Activated B cell treated with CpG ODN at 0.5 μM for 24 hours (primary cell): ENCODE data around the gene LSR. TPM values are rescaled to one million over a fixed set of nuclear protein-coding genes. Genes with fewer than 3 reads are reported as not detected.
A peak's percentile ranks its signal among the peaks of the same experiment; 100 is the strongest.

Source experiments
- ATAC-seq: fragments of 200-7000 bp; cut with Tn5 transposase; one replicate; pipeline ENCODE4 v1.10.0; 2021; ENCODE audit warnings: low read depth, mild to moderate bottlenecking, moderate library complexity
- CTCF ChIA-PET: fragments of 350-600 bp; sonication (Branson Sonifier 250); formaldehyde crosslinking; loops from one replicate; lab custom pipeline; 2021; ENCODE audit warnings: antibody characterized with exemption; lab: Charles Lee
- POLR2A ChIA-PET: fragments of 350-600 bp; sonication (Branson Sonifier 250); formaldehyde crosslinking; loops from one replicate; lab custom pipeline; 2021; ENCODE audit warnings: antibody characterized with exemption; lab: Charles Lee
- DNase-seq: peaks from one replicate; pipeline ENCODE4 v3.0.0; 2022
- H3K27ac Mint-ChIP-seq: one replicate; pipeline ENCODE4 v1.8.0; 2020; ENCODE audit warnings: mixed read lengths
- H3K27me3 Mint-ChIP-seq: one replicate; pipeline ENCODE4 v1.8.0; 2021; ENCODE audit warnings: mixed read lengths
- H3K36me3 Mint-ChIP-seq: one replicate; pipeline ENCODE4 v1.8.0; 2021; ENCODE audit warnings: low read depth, mixed read lengths
- H3K4me1 Mint-ChIP-seq: one replicate; pipeline ENCODE4 v1.8.0; 2021; ENCODE audit warnings: mixed read lengths
- H3K4me3 Mint-ChIP-seq: one replicate; pipeline ENCODE4 v1.8.0; 2020; ENCODE audit warnings: mild to moderate bottlenecking, mixed read lengths
- H3K9me3 Mint-ChIP-seq: one replicate; pipeline ENCODE4 v1.8.0; 2020; ENCODE audit warnings: mixed read lengths
- CTCF ChIP-seq: fragments of 200-600 bp; IDR thresholded peaks from one replicate; pipeline ENCODE4 v1.8.0; 2022; ENCODE audit warnings: antibody characterized with exemption, mild to moderate bottlenecking
- intact Hi-C: fragments of 100-400 bp; cut with micrococcal nuclease; formaldehyde crosslinking; loops from one replicate; pipeline ENCODE4 v1.15.1; 2024
- total RNA-seq: library from RNA; stranded (reverse); gene quantifications from 2 replicates; pipeline ENCODE4 v1.2.3, GENCODE V29; 2022

Gene LSR
- total RNA-seq, 1 donor from 2014 or later: 18.0 TPM

- Mint-ChIP-seq H3K4me3 (peak overlapping the region; percentile 12), H3K9me3 (no peaks in the 10 kb centered on the region), H3K4me1 (peaks cover 24% of the 10 kb centered on the region), H3K36me3 (no peaks in the 10 kb centered on the region), H3K27me3 (no peaks in the 10 kb centered on the region), H3K27ac (peak overlapping the region; percentile 48)
- peak; percentile 50 for DNase-seq
- TF ChIP-seq CTCF: no peak
- POLR2A ChIA-PET: interaction anchor here (0.7 to 3.8 kb wide), 14 partner anchors 10 to 141 kb away, joined by 3 to 44 read pairs (median 5); partner anchors contain the start of genes CD22, FFAR1, FXYD5 and USF2
- intact Hi-C loops: loop anchor here (2.0 to 5.0 kb wide), 2 partner anchors 15 to 36 kb away; no protein-coding TSS in a partner anchor
- CTCF ChIA-PET: interaction anchor here (0.9 to 1.3 kb wide), 2 partner anchors 26 to 35 kb away, joined by 3 to 4 read pairs; partner anchors contain the start of gene USF2
- ATAC-seq: peak; percentile 80
Measured at GRCh38 chr19:35295792-35296462, 47.1 kb downstream of the LSR start.

GRCh38 chr19:35296644-35297514, 48.1 kb downstream of the LSR start:
- no peak for TF ChIP-seq CTCF
- ATAC-seq: peak; percentile 30
- ChIA-PET POLR2A (interaction anchor here (0.7 to 3.8 kb wide), 5 partner anchors 23 to 61 kb away, joined by 3 to 44 read pairs (median 12); partner anchors contain the start of gene FFAR1), CTCF (no interaction called here)
- H3K4me3 Mint-ChIP-seq: no peak overlapping the region
- peaks cover 20% of the 10 kb centered on the region for H3K4me1 Mint-ChIP-seq
- H3K27me3 Mint-ChIP-seq: no peaks in the 10 kb centered on the region
- intact Hi-C loops: loop anchor here (5.0 kb wide), 1 partner anchor 35 kb away; no protein-coding TSS in a partner anchor
- no peaks in the 10 kb centered on the region for H3K9me3 Mint-ChIP-seq
- H3K36me3 Mint-ChIP-seq: no peaks in the 10 kb centered on the region
- H3K27ac Mint-ChIP-seq: no peak overlapping the region
- DNase-seq: no peak

- ATAC-seq (no peak), DNase-seq (no peak)
- no peak for TF ChIP-seq CTCF
- no peaks in the 10 kb centered on the region for H3K36me3 Mint-ChIP-seq
- no peak overlapping the region for H3K27ac Mint-ChIP-seq
- peaks cover 15% of the 10 kb centered on the region for H3K4me1 Mint-ChIP-seq
- intact Hi-C loops: loop anchor here (5.0 kb wide), 1 partner anchor 35 kb away; no protein-coding TSS in a partner anchor
- no peak overlapping the region for H3K4me3 Mint-ChIP-seq
- no peaks in the 10 kb centered on the region for H3K27me3 Mint-ChIP-seq
- POLR2A ChIA-PET: interaction anchor here (1.7 to 3.8 kb wide), 2 partner anchors 23 to 50 kb away, joined by 5 to 44 read pairs; partner anchors contain the start of gene FFAR1
- no peaks in the 10 kb centered on the region for H3K9me3 Mint-ChIP-seq
- CTCF ChIA-PET: no interaction called here
Measured at GRCh38 chr19:35297515-35297848, 48.7 kb downstream of the LSR start.

- ChIA-PET CTCF (no interaction called here), POLR2A (no interaction called here)
- no peak for DNase-seq
- H3K27ac Mint-ChIP-seq: no peak overlapping the region
- H3K9me3 Mint-ChIP-seq: no peaks in the 10 kb centered on the region
- H3K4me3 Mint-ChIP-seq: no peak overlapping the region
- TF ChIP-seq CTCF: no peak
- ATAC-seq: no peak
- intact Hi-C loops: loop anchor here (5.0 kb wide), 1 partner anchor 34 kb away; no protein-coding TSS in a partner anchor
- H3K36me3 Mint-ChIP-seq: no peaks in the 10 kb centered on the region
- peaks cover 10% of the 10 kb centered on the region for H3K4me1 Mint-ChIP-seq
- H3K27me3 Mint-ChIP-seq: no peaks in the 10 kb centered on the region
Measured at GRCh38 chr19:35297922-35298321, 49.1 kb downstream of the LSR start.
